NCI-H2227 (cell line): ENCODE data around the gene NSD1.

Experiments used
- DNase-seq: peaks from one replicate; lab custom pipeline; 2025; ENCODE audit not compliant: unreplicated experiment; lab: John Stamatoyannopoulos, UW

NSD1 gene

GRCh38 chr5:177269976-177270375, 136.4 kb downstream of the NSD1 start:
- DNase-seq, result no peak

DNA sequence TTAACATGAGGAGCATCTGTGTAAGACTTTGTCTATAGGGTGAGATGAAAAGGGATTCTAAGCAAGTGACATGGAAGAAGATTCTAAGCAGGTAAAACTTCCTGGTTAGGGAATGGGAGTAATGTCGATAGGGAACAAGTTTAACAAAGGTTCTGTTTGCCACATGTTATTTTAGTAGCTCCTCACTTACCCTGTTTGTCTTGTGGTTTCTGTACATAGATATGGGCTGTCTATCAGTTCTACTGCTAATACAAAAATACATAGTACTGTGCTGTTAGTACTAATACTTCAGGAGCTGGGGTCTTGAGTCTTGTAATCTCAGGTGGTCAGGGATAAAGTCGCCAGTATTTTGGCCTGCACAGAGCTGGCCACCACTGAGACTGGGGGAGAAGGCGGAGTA, 137.1 kb downstream of the NSD1 start:
- no peak for DNase-seq

- no peak for DNase-seq
These were observed 137.5 kb downstream of the NSD1 start for GRCh38 chr5:177271113-177271512.

GRCh38 chr5:177275883-177276282, 142.3 kb downstream of the NSD1 start:
- DNase-seq, result no peak

DNA sequence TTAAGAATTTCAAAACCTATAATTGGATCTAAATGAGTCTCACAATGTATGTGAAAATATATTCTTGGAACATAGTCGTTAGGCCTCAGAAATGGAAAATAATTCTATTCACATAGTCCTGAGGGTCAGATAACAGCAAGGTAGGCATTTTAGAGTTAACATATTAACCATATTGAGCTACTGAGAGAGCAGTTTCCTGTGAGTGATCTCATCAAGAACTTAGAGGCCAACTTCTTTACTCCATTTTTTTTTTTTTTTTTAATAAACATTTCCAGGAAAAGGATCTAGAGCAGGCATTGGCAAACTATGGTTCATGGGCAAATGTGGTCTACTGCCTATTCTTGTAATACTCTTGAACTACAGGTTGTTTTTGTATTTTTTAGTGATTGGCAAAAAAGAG, 143.3 kb downstream of the NSD1 start:
- no peak for DNase-seq

DNA sequence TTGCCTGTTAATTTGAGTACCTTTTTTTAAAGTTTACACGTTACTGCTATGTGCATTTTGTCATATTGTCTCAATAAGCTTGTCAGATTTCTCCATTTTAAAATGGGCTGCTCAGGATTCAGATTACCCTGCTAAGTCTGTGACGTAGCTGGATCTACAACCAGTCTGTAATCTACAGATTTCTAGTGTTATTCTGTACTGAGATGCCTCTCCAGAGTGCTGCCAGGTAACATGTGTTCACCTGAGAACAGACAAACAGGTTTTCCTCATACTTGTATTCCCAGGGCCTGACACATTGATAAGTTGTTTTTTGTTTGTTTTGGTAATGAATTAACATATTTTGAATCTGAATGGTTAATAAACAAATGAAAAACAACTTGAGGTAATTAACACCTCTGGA, 154.6 kb downstream of the NSD1 start:
- no peak for DNase-seq

DNA sequence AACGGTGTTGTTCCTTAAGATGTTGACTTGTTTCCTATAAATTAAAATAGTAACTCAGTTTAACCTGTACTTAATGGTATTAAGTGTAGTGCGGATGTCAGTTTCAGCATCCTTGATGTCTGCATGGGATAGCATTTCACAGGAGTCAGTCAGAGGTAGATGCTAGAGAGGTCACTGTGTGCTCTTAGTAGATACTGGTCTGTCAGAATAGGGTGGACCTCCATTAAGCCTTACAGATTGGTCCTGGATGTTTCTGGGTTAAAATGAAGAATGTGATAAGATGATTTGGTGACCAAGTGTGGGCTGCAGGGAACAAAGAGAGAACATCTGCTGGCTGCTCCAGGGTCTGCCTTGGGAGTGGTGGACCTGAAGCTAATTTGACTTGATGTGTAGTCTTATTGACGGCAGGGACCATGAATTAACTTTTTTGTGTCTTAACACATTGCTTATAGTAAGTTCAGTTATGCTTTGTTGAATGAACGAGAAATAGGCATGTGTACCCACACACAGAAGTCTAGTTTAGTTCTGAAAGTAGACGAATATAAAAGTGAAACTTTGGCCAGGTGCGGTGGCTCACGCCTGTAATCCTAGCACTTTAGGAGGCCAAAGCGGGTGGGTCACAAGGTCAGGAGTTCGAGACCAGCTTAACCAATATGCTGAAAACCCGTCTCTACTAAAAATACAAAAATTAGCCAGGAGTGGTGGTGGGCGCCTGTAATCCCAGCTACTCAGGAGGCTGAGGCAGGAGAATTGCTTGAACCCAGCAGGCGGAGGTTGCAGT, 157.4 kb downstream of the NSD1 start:
- no peak for DNase-seq

- DNase-seq, result no peak
These were observed 158.2 kb downstream of the NSD1 start for GRCh38 chr5:177291735-177292134.

DNA sequence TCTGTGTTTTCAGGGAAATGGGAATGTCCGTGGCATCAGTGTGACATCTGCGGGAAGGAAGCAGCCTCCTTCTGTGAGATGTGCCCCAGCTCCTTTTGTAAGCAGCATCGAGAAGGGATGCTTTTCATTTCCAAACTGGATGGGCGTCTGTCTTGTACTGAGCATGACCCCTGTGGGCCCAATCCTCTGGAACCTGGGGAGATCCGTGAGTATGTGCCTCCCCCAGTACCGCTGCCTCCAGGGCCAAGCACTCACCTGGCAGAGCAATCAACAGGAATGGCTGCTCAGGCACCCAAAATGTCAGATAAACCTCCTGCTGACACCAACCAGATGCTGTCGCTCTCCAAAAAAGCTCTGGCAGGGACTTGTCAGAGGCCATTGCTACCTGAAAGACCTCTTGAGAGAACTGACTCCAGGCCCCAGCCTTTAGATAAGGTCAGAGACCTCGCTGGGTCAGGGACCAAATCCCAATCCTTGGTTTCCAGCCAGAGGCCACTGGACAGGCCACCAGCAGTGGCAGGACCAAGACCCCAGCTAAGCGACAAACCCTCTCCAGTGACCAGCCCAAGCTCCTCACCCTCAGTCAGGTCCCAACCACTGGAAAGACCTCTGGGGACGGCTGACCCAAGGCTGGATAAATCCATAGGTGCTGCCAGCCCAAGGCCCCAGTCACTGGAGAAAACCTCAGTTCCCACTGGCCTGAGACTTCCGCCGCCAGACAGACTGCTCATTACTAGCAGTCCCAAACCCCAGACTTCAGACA, 160.4 kb downstream of the NSD1 start:
- no peak for DNase-seq

DNA sequence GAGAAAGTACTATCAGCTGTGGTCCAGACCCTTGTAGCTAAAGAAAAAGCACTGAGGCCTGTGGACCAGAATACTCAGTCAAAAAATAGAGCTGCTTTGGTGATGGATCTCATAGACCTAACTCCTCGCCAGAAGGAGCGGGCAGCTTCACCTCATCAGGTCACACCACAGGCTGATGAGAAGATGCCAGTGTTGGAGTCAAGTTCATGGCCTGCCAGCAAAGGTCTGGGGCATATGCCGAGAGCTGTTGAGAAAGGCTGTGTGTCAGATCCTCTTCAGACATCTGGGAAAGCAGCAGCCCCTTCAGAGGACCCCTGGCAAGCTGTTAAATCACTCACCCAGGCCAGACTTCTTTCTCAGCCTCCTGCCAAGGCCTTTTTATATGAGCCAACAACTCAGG, 161.1 kb downstream of the NSD1 start:
- no peak for DNase-seq

GRCh38 chr5:177295924-177296323, 162.4 kb downstream of the NSD1 start:
- DNase-seq, result no peak

DNA sequence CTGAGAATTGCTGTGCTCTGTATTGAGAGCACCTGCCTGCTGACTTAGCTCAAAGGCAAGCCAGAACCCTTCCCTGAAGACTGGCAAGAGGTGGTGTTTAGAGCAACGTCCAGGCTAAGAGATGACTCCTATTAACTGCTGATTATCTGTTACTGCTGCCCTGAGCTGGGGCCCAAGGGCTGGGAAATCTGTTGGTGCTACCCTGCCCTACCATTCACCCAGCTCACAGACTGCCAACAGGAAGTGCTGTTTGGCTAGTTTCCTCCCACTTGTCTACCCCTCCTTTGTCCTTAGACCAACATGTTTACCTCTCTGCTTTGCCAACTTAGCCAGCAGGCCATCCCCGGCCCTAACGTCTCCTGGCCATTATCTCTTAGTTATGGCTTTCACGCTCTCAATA, 163.0 kb downstream of the NSD1 start:
- DNase-seq, result no peak

- DNase-seq, result no peak
These were observed 164.3 kb downstream of the NSD1 start for GRCh38 chr5:177297922-177298321.

DNA sequence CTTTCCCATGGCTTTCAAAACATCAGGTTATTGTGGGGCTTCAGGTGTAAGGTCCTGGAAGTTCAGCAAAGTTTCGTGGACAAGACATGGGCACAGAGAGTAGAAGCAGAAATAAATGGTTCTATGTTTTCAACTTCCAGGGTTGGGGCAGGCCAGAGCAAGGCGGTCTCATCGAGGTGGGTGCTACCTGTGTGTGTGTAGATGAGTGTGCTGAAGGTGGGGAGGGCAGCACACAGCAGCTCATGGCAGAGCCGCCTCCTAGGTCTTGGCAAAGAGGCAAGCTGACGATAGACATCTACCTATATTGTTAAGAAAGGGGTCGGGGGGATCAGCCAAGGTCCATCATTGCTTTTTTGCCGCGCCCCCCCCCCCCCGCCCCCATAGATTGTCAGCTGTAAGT, 166.1 kb downstream of the NSD1 start:
- no peak for DNase-seq

DNA sequence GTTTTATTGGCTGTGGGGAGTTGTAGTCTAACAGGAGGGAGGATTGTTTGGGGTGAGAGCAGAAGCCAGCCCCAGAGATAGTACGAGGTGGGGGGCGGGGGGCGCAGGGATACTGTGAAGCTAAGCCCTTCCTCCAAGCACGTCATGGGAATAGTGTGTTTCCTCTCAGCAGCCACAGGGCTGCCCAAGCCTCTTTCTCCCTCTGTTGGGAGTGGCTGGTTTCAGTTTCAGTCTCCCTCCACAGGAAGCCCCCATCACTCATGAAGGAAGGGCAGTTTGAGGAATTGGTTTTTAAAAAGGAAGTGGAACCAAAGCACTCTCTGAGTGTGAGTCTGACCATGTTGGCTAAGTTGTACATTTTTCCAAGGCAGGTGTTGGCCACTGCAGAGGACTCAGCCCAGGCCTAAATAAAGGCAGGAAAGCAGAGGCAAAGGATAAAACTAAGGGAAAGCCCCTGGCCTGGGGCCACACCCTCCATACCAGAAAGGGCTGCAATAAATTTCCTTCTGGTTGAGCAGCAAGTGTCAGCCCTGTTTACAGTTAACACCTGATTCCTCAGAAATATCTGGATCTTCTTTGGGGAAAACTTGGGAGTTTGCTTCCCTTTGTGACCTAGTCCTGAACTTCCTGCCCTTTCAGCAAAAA, 166.8 kb downstream of the NSD1 start:
- DNase-seq, result peak; percentile 15

DNA sequence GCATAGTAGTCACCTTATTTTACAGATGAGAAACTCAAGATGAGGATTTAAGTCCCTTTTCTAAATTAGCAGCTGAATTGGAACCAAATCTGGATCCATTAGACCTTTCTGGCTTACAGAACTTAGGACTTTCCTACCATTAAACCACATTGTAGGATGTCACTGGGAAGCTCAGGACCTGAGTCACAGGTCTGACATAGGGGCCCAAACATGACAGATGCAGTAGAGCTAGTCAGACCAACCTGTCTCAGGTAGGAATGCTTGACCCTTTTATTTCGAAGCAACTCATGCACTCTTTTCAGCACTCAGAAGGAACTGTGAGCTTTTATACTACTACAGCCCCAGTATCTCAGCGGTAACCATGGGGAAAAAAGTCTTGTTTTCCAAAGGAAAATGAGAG, 167.4 kb downstream of the NSD1 start:
- DNase-seq, result no peak

DNA sequence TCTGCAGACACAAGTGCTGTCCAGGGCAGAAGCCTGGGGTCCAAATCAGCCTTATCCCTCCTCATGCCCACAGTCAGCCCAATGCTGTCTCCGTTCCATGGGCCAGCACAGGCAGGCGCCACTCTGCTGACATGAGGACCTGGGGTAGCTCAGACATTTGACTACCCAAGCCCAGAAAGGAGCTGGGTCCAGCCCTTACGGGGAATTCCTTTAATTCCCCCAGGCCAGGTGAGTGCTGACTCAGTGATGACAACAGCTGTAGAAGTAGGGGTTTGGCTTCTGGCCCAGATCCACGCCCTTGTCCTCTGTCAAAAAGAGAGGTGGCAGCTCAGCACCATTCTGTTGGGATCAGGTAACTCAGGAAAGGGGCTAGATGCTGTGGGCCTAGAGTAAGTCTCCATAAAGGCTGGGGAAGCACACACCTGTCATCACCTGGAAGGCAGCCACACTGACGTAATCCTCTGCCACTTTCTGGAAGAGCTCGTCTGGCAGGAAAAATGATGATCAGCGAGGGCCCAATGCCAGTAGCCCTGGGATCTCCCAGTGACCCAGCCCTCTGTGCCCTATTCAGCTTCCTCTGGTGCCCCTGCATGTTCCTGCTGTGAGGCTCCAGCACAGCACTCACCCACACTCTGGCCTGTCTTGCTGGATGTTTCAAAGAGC, 168.1 kb downstream of the NSD1 start:
- DNase-seq, result no peak

DNA sequence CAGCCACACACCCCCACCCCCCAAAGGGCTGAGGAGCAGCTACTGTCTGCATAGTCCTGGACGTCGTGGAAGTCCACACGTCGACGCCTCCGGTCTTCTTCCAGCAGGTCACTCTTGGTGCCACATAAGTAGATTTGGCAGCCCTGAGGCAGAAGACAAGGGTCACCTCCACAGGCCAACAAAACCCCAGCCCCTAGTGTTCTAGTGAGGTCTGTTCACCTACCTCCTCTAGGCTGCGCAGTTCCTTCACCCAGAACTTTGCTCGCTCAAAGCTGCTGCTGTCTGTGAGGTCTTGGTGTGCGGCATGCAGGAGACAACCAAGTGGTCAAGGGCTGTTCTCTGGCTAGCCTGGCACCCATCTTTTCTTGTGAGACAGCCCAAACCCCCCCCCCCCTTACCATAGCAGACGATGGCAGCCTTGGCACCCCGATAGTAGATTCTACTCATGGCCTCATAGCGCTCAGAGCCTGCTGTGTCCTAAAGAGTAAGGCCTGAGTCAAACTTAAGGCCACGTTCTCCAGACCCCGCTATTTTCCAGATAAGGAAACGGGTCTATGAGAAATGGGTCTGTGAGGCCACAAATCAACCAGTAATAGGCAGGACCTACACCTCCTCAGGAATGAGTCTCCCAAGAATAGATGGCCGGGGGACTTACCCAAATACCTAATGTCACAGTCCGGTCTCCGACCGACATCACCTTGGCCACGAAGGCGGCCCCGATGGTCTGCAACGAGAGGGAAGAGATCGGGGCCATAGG, 169.0 kb downstream of the NSD1 start:
- no peak for DNase-seq

GRCh38 chr5:177303121-177303924, 169.8 kb downstream of the NSD1 start, which contains the start of the genes PRELID1 and RAB24:
Gene PRELID1, plus strand, starts transcription at chr5:177303799. Its CDS starts 187 bp downstream, at chr5:177303986.
Gene RAB24, minus strand, starts transcription at chr5:177303719. Its CDS starts 431 bp downstream, at chr5:177303288.
- DNase-seq, result peak; percentile 87

- DNase-seq, result no peak
These were observed 170.4 kb downstream of the NSD1 start for GRCh38 chr5:177303925-177304391.
